MM.1S (cell line): ENCODE results near the gene METTL1.

Experiments used
- DNase-seq: peaks from one replicate; pipeline ENCODE4 v3.0.0-alpha.2; 2015
- H2AFZ ChIP-seq: fragments of 300-600 bp; sonication (generic); 2 replicates; pipeline ENCODE4 v1.6.0; 2016; ENCODE audit warnings: antibody characterized with exemption, low read length
- H3F3A ChIP-seq: fragments of 300-600 bp; sonication (generic); 2 replicates; pipeline ENCODE4 v1.6.1; 2016; ENCODE audit warnings: mild to moderate bottlenecking, antibody characterized with exemption, low read length, moderate library complexity, mixed read lengths; ENCODE audit not compliant: insufficient read depth
- H3K27ac ChIP-seq: fragments of 300-600 bp; sonication (generic); 2 replicates; pipeline ENCODE4 v1.5.1; 2016; ENCODE audit warnings: mild to moderate bottlenecking, low read length
- H3K27me3 ChIP-seq: fragments of 300-600 bp; sonication (generic); replicated peaks from 2 replicates; pipeline ENCODE4 v1.6.0; 2016; ENCODE audit warnings: low read length; ENCODE audit not compliant: insufficient read depth
- H3K36me3 ChIP-seq: fragments of 300-600 bp; sonication (generic); replicated peaks from 2 replicates; pipeline ENCODE4 v1.6.1; 2016; ENCODE audit warnings: mild to moderate bottlenecking, low read length, mixed read lengths; ENCODE audit not compliant: insufficient read depth
- H3K4me1 ChIP-seq: fragments of 300-600 bp; sonication (generic); 2 replicates; pipeline ENCODE4 v1.6.1; 2016; ENCODE audit warnings: low read length, mixed read lengths
- H3K4me2 ChIP-seq: fragments of 300-600 bp; sonication (generic); 2 replicates; pipeline ENCODE4 v1.6.0; 2016; ENCODE audit warnings: low read depth, low read length
- H3K4me3 ChIP-seq: fragments of 300-600 bp; sonication (generic); 2 replicates; pipeline ENCODE4 v1.5.1; 2016; ENCODE audit warnings: low read length, mixed read lengths
- H3K79me2 ChIP-seq: fragments of 300-600 bp; sonication (generic); 2 replicates; pipeline ENCODE4 v1.6.1; 2016; ENCODE audit warnings: mixed run types, low read length, mixed read lengths
- H3K9ac ChIP-seq: fragments of 300-600 bp; sonication (generic); 2 replicates; pipeline ENCODE4 v1.6.1; 2016; ENCODE audit warnings: low read length, mixed read lengths
- H3K9me2 ChIP-seq: fragments of 300-600 bp; sonication (generic); replicated peaks from 2 replicates; pipeline ENCODE4 v1.6.1; 2016; ENCODE audit warnings: mild to moderate bottlenecking, low read length, mixed read lengths; ENCODE audit not compliant: insufficient read depth
- H3K9me3 ChIP-seq: fragments of 300-600 bp; sonication (generic); replicated peaks from 2 replicates; pipeline ENCODE4 v1.6.1; 2016; ENCODE audit warnings: mild to moderate bottlenecking, low read length, mixed read lengths; ENCODE audit not compliant: insufficient read depth
- H4K20me1 ChIP-seq: fragments of 300-600 bp; sonication (generic); 2 replicates; pipeline ENCODE4 v1.6.1; 2016; ENCODE audit warnings: mild to moderate bottlenecking, low read length, moderate library complexity, mixed read lengths; ENCODE audit not compliant: insufficient read depth
- CTCF ChIP-seq: fragments of 300-600 bp; sonication (generic); IDR thresholded peaks from 2 replicates; pipeline ENCODE4 v1.5.1; 2016; ENCODE audit warnings: antibody characterized with exemption, low read length, mixed read lengths
- EZH2 ChIP-seq: fragments of 300-600 bp; sonication (generic); optimal IDR thresholded peaks from 2 replicates; pipeline ENCODE3; 2017; ENCODE audit warnings: low read depth, mild to moderate bottlenecking, antibody characterized with exemption, low read length, mixed read lengths
- EZH2phosphoT487 ChIP-seq: fragments of 300-600 bp; sonication (generic); IDR thresholded peaks from 2 replicates; pipeline ENCODE4 v1.6.1; 2018; ENCODE audit warnings: antibody characterized with exemption, low read length

The METTL1 gene

GRCh38 chr12:57733928-57734327, 38.0 kb downstream of the METTL1 start:
- Histone ChIP-seq H3K4me1 (no peaks in the 10 kb centered on the region), H3K9me3 (no peaks in the 10 kb centered on the region), H3K27me3 (no peaks in the 10 kb centered on the region), H3K4me2 (no peak overlapping the region), H3K9ac (no peak overlapping the region), H2AFZ (no peak overlapping the region), H3K9me2 (no peaks in the 10 kb centered on the region), H3F3A (no peaks in the 10 kb centered on the region), H3K27ac (no peak overlapping the region), H3K79me2 (peaks cover 5% of the 10 kb centered on the region), H3K4me3 (no peak overlapping the region), H4K20me1 (no peaks in the 10 kb centered on the region), H3K36me3 (no peaks in the 10 kb centered on the region)
- TF ChIP-seq EZH2phosphoT487 = no peak
- TF ChIP-seq EZH2 = no peak
- TF ChIP-seq CTCF = no peak
- no peak for DNase-seq

DNA sequence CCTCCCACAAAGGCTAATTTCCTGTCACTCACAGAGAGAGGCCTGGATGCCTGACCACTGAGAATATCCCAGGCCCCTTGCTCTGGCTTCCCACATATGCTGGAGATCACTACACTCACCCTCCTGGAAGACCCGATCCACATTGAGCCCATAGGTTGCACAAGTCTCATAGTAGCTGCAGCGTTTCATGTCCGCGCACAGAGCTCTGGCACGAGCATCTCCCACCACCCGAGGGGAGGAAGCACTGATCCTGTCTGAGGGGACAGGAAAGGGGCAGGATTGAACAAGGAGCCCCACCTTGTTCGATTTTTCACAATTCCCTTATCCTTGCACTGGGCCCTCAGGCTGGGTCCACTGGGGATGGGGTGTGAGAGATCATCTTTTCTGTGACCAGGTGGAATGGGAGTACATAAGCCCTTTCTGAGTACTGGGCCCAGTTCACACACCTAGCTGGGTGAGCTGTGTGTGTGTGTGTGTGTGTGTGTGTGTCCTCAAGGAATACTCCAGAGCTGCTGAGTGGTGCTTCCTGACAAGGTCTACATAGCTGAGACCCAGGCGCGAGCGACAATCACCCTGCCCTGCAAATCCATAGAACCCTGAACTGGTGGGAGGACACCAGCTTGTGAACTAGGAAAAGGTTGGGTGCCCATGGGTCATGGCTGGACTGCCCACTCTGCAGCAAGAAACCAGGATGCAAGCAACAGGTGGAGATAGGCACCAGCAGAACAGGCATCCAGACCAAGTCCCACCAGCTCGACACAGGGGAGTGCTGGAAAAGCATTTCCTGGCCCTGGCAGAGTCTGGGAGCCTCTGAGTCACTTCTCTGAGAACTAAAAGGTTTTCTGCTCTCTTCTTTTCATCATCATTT, 38.9 kb downstream of the METTL1 start:
- Histone ChIP-seq H3K79me2 (0 out of 2 replicates have a peak, but pooled peaks cover 4% of the 10 kb centered on the region), H3K9me3 (no peaks in the 10 kb centered on the region), H2AFZ (no peak overlapping the region), H3K4me3 (no peak overlapping the region), H3K9ac (no peak overlapping the region), H4K20me1 (no peaks in the 10 kb centered on the region), H3K36me3 (no peaks in the 10 kb centered on the region), H3K27ac (no peak overlapping the region), H3F3A (no peaks in the 10 kb centered on the region), H3K4me2 (no peak overlapping the region), H3K4me1 (no peaks in the 10 kb centered on the region), H3K27me3 (no peaks in the 10 kb centered on the region), H3K9me2 (no peaks in the 10 kb centered on the region)
- TF ChIP-seq EZH2phosphoT487 (no peak), CTCF (no peak), EZH2 (no peak)
- DNase-seq = no peak

- no peaks in the 10 kb centered on the region for H3K9me3 ChIP-seq
- H4K20me1 ChIP-seq = no peaks in the 10 kb centered on the region
- H3K9me2 ChIP-seq = no peaks in the 10 kb centered on the region
- no peak for DNase-seq
- no peaks in the 10 kb centered on the region for H3K36me3 ChIP-seq
- no peaks in the 10 kb centered on the region for H3K4me1 ChIP-seq
- 0 out of 2 replicates have a peak, but pooled peaks cover 4% of the 10 kb centered on the region for H3K79me2 ChIP-seq
- H3K27me3 ChIP-seq = no peaks in the 10 kb centered on the region
- no peak for TF ChIP-seq CTCF
- TF ChIP-seq EZH2phosphoT487 = no peak
- TF ChIP-seq EZH2 = no peak
- H3F3A ChIP-seq = no peaks in the 10 kb centered on the region
- no peak overlapping the region for H2AFZ ChIP-seq
- H3K9ac ChIP-seq = no peak overlapping the region
- no peak overlapping the region for H3K27ac ChIP-seq
- no peak overlapping the region for H3K4me3 ChIP-seq
- H3K4me2 ChIP-seq = no peak overlapping the region
These were observed 39.6 kb downstream of the METTL1 start for GRCh38 chr12:57732270-57732669.
